GM19043 (cell line): Measurements from ENCODE around the gene RAB18.
"Not testable (repeated sequence)": the region's sequence is repeated elsewhere in the genome, so short reads cannot be mapped to it uniquely, and the experiment has no call there.

Experiments used
- ATAC-seq: cut with Tn5 transposase; IDR thresholded peaks from one replicate; pipeline ENCODE4 v1.9.1; 2021; ENCODE audit warnings: low read depth; ENCODE audit not compliant: unreplicated experiment

Gene RAB18

DNA sequence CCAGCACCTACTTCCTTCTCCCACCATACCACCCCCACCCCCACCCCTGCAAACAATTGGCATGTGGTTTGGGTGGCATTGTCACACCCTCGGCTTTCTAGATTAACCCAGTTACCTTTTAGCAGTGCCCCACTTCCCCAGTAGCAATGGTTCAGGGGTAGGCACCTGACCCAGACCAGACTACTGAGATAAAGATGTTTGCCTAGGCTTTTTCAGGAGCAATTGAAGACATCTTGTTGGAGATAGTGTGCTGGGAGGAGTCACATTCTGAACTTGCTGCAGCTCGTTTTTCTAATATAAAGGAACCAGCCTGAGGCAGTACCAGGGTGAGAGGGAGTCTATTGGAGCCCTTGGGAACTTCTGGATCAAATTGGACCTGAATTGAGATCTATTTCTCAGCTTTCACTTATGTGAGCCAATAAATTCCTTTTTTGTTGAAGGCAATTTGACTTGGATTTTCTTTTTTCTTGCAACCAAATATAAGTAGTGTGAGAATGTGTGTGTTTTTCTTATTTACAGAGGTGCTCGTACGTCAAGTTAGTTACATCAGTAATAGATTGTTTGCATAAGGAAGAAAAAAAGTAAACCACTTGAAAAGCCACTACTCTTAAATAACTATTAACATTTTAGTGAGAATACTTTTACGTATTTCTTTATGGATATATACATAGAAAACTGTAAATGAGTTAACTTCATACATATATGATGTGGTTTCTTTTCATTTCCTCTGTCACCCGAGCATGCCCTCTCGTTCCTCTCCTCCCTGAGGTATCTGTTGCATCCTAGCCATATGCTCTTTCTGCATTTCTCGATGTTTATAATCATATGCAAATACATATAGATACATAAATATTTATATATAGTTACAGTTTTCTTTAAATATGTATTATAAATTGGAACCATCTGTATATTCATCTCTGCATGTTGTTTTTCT, 38.0 kb downstream of the RAB18 start:
- ATAC-seq: no peak

DNA sequence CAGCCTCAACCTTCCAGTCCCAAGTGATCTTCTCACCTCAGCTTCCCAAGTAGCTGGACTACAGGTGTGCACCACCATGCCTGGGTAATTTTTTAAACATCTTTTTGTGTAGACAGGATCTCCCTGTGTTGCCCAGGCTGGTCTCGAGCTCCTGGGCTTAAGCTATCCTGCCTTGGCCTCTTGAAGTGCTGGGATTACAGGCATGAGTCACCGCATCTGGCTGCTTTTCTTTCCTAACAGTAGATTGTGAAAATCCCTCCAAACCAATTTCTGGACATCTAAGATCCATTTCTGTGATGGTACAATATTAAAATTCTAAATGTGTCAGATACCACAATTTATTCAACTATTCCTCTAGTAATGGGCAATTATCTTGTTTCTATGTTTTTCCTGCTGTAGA, 38.7 kb downstream of the RAB18 start:
- no peak for ATAC-seq

DNA sequence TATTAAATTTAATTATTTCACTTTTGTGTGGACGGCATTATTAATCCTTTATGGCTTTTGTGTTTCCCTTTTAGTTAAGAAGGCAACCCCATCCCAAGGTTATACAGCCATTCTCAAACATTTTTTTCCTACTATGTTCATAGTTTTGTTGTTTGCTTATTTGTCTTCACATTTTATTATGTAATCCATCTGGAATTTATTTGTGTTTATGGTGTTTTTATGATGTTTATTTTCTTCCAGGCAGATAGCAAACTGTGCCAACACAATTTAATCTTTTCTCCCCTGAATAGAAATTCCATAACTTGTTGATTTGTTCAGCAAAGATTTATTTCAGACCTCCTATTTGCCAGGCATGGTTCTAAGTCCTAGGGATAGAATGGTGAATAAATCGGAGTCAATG, 42.9 kb downstream of the RAB18 start:
- ATAC-seq: no peak

DNA sequence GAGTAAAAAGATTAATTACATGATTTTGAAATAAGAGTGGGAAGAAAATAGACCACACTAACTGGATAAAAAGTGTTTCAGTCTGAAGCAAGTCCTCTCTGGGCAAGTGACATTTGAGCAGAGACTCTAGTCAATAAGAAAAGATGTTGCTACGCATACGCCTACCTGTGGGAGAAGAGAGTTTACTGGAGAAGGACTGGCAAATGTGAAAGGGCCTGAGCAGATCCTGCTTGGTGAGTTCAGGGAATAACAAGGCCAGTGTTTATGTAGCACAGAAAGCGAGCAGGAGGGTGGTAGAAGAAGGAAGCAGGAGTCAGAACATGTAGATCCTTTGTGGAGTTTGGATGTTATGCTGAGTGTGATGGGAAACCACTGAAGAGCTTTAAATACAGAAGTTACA, 43.4 kb downstream of the RAB18 start:
- ATAC-seq: no peak

DNA sequence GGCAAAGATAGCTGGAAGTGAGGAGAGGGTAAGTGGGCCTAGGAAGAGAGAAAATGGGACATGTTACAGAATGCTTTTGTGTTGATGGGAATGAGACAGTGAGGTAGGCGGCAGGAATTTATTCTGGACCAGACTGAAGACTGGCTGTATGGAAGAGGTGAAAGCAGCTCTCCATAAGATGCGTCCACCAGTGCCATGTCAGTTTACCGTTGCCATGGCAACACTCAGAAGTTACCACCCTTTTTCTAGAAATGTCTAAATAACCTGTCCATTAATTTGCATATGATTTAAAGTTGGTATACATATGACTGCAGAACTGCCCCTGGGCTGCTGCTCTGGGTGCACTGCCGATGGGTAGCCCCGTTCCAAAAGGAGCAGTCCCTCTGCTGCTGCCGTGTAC, 46.7 kb downstream of the RAB18 start:
- no peak for ATAC-seq

DNA sequence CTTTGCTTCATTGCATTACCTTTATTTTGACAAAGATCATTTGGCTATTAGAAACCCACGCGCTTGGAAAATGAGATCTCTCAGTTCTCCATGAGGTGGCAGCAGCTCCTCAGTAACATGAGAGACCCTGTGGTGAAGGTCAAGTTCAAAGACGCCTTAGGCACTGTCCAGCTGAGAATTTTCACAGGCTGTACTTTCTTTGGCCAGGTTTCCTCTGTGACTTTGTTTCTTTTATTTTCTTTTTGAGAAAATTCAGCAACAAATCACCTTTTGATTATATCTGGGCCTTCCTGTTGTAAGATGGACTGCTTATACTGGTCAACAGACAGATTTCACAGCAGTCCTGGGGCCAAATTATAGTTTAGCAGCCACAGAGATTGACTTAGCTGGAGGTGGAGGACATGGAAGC, 54.5 kb downstream of the RAB18 start:
- ATAC-seq: no peak

DNA sequence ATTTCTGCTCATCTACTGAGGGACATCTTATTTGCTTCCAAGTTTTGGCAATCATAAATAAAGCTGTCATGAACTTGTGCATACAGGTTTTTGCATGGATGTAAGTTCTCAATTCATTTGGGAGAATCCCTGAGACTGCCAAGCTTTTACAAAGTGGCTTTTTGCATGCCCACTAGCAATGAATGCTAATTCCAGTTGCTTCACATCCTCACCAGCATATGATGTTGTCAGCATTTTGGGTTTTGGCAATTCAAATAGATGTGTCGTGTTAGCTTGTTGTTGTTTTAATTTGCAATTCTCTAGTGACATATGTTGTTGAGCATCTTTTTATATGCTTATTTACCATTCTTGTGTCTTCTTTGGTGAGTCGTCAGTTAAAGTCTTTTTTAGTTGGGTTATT, 57.2 kb downstream of the RAB18 start:
- ATAC-seq: no peak

DNA sequence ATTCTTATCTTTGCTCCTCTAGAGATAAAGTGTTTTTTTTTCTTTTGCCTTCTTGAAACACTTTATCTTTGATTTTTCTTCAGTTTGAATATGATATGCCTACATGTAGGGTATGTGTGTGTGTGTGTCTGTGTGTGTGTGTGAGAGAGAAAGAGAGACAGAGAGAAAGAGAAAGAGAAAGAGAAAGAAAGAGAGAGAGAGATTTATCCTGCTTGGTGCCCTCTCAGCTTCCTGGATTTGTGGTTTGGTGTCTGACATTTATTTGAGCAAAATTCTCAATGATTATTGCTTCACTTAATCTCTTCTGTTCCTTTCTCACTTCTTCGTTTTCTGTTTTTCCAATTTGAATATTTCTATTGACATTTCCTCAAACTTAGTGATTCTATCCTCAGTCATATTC, 60.3 kb downstream of the RAB18 start:
- ATAC-seq: no peak

DNA sequence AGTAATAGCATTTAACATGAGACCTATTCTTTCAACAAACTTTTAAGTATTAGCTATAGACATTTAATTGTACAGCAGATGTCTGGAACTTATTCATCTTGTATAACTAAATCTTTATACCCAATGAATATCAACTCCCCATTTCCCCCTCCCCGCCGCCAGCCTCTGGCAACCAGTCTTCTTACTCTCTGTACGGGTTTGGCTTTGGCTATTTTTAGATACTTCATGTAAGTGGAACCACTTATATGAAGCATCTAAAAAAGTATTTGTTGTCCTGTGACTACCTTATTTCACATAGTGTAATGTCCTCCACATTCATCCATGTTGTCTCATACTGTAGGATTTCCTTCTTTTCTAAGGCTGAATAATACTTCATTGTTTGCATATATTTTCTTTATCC, 60.8 kb downstream of the RAB18 start:
- ATAC-seq: no peak

DNA sequence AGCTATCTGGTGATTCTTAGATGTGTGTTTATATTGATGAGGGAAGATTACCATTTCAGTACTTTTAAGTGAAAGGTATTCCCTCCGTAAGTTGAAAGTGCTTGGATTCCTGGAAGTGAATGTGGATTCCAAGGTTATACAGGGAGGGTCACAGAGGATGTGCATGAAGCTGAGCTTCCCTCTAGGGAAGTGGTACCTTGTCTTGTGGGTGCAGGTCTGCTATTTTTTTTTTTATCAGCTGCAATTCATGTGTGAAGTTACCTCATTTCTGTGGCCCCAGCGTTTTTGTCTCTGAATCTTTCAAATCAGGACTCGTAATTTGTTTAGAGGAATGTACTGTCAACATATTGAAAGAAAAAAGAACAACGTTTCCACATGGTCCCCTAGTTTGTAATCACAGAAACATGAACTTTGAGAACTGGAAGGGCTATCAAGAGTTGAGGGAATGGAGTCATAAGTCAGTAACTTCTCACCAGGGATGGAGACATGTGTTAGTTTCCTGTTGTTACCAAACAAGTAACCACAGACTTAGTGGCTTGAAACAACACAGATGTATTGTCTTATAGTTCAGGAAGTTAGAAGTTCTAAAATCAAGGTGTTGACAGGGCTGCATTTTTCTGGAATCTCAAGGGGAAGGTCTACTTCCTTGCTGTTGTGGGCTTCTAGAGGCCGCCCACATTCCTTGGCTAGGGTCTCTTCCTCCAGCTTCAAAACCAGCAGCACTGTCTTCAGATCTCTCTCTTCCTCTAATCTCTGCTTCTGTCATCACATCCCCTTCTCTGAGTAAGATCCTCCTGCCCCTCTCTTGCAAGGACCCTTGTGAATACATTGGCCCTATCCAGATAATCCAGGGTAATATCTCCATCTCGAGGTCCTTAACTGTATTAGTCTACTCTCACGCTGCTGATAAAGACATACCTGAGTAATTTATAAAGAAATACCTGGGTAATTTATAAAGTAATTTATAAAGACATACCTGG, 64.4 kb downstream of the RAB18 start:
- no peak for ATAC-seq

DNA sequence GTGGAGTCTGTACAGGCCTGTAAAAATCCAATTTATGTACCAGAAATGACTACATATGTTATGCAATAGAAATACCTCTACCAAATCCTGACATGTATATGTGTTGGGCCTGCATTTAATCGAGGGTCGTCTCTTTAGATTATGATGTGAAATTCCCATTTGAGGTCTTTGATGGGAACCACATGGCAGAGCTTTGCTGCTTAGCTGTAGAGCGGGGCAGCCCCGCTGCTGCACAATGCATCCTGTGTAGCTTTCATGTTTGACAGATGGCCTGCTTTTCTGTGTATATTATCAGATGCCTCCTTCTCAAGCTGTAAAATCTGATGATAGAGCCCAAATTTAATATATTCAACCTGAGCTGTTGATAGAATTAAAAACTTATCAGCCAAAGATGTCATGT, 65.8 kb downstream of the RAB18 start:
- ATAC-seq: no peak

DNA sequence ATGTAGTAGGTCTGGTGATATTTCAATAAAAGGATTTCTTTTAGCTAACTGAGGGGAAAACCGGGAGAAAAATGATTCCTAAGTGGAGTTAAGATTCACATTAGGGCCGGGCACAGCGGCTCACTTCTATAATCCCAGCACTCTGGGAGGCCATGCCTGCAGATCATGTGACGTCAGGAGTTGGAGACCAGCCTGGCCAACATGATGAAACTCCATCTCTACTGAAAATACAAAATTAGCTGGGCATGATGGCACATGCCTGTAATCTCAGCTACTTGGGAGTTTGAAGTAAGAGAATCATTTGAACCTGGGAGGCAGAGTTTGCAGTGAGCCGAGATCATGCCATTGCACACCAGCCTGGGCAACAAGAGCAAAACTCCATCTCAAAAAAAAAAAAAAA, 72.9 kb downstream of the RAB18 start:
- not testable (repeated sequence) for ATAC-seq

DNA sequence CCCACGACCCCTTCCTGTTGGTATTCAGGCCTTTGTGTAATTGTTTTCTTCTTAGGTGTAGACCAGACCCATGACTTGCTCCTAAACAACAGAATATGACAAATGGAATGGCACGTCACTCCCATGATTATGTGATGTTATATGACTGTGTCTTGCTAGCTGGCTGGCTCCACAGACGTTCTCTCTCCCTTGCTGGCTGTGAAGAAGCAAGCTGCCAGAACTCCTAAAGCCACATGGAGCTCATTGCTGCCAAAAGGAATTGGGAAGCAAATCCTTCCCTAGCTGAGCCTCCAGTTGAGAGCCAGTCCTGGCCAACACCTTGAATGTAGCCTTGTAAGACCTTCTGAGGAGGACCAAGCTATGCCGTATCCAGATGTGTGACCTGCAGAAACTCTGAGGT, 74.2 kb downstream of the RAB18 start:
- no peak for ATAC-seq

DNA sequence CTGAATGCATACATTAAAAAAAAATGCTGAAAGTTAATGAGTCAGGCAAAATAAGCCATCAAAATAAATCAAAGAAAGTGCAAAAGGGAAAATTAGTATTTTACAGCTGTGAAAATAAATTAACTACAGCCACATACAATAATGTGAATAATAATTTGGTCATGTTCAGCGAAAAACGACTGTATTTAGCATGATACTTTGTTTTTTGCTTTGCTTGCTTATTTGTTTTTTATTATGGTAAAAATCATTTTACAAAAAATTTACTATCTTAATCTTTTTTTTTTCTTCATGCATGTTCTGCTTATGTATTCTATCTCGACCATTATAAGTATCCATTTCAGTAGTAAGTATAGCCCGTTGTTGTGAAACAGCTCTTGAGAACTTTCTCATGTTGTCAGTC, 77.1 kb downstream of the RAB18 start:
- ATAC-seq: no peak

DNA sequence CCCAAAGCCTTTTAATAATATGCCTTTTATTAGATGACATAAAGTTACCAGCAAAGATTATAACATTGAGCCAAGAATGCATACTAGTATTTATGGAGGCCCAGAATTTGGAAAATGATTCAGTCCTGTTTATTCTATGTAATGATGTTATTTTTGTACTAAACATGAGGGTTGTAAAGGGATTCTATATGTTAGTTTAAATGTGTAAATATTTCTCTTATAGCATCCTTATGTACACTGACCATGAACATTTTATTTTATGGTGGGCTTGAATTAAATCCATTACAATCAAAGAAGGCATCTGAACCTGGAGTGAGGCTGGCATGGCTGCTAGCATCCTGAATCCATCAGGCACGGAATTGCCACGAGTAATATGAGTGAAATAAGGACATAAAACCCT, 80.2 kb downstream of the RAB18 start:
- ATAC-seq: no peak
